ENCODE measurements around the gene TIE1.

Gene TIE1

GRCh38 chr1:43313771-43314170, 13.0 kb downstream of the TIE1 start:
- TF ChIP-seq TAF1 (IDR thresholded peaks at IDR 0.05; ENCODE audit: borderline replicate concordance, insufficient read depth, low read length) (no peak), POLR2AphosphoS5 (IDR thresholded peaks at IDR 0.05; ENCODE audit: low read depth, low read length) (no peak), SIN3A (IDR thresholded peaks at IDR 0.05; ENCODE audit: borderline replicate concordance, insufficient read depth, low read length) (no peak), FOXP2 (optimal IDR thresholded peaks at IDR 0.05; ENCODE audit: borderline replicate concordance, extremely low read depth, extremely low read length, insufficient read depth) (no peak), REST (IDR thresholded peaks at IDR 0.05; ENCODE audit: insufficient read depth in 1 of 2, low read depth in 2 of 2, low read length in 2 of 2) (no peak)

GRCh38 chr1:43314233-43314632, 13.5 kb downstream of the TIE1 start:
- TF ChIP-seq SIN3A (IDR thresholded peaks at IDR 0.05; ENCODE audit: borderline replicate concordance, insufficient read depth, low read length) (no peak), FOXP2 (optimal IDR thresholded peaks at IDR 0.05; ENCODE audit: borderline replicate concordance, extremely low read depth, extremely low read length, insufficient read depth) (no peak), REST (IDR thresholded peaks at IDR 0.05; ENCODE audit: insufficient read depth in 1 of 2, low read depth in 2 of 2, low read length in 2 of 2) (no peak), TAF1 (IDR thresholded peaks at IDR 0.05; ENCODE audit: borderline replicate concordance, insufficient read depth, low read length) (no peak), POLR2AphosphoS5 (IDR thresholded peaks at IDR 0.05; ENCODE audit: low read depth, low read length) (no peak)

- no peak for TF ChIP-seq REST (IDR thresholded peaks at IDR 0.05; ENCODE audit: insufficient read depth in 1 of 2, low read depth in 2 of 2, low read length in 2 of 2)
- no peak for TF ChIP-seq SIN3A (IDR thresholded peaks at IDR 0.05; ENCODE audit: borderline replicate concordance, insufficient read depth, low read length)
These were observed 14.7 kb downstream of the TIE1 start for GRCh38 chr1:43315481-43315880.

- no peak for TF ChIP-seq SIN3A (IDR thresholded peaks at IDR 0.05; ENCODE audit: borderline replicate concordance, insufficient read depth, low read length)
- no peak for TF ChIP-seq TAF1 (IDR thresholded peaks at IDR 0.05; ENCODE audit: borderline replicate concordance, insufficient read depth, low read length)
- no peak for TF ChIP-seq REST (IDR thresholded peaks at IDR 0.05; ENCODE audit: insufficient read depth in 1 of 2, low read depth in 2 of 2, low read length in 2 of 2)
- TF ChIP-seq FOXP2 (optimal IDR thresholded peaks at IDR 0.05; ENCODE audit: borderline replicate concordance, extremely low read depth, extremely low read length, insufficient read depth), result no peak
- no peak for TF ChIP-seq POLR2AphosphoS5 (IDR thresholded peaks at IDR 0.05; ENCODE audit: low read depth, low read length)
These were observed 15.4 kb downstream of the TIE1 start for GRCh38 chr1:43315963-43316737.

All from PFSK-1 (cell line).